Astrocyte (in vitro differentiated cells and primary cell): ENCODE results near the gene DISC1. TPM values are rescaled to one million over a fixed set of nuclear protein-coding genes. Genes with fewer than 3 reads are reported as not detected.

Experiments used
- DNase-seq: peaks from one replicate; pipeline ENCODE4 v3.0.0-alpha.2; 2010; ENCODE audit warnings: low read depth
- FAIRE-seq: peaks from 2 replicates; lab custom pipeline; 2011; peaks lifted over from hg19 to GRCh38; lab: Jason Lieb, UNC
- H2AFZ ChIP-seq: 2 replicates; pipeline ENCODE4 v1.6.0; 2012; ENCODE audit warnings: low read depth, low read length, inconsistent platforms
- H3K27ac ChIP-seq: 2 replicates; pipeline ENCODE4 v1.5.1; 2011; ENCODE audit warnings: low read depth, low read length, inconsistent platforms
- H3K27me3 ChIP-seq: 2 replicates; pipeline ENCODE4 v1.6.0; 2011; ENCODE audit warnings: low read length, inconsistent platforms; ENCODE audit not compliant: insufficient read depth
- H3K36me3 ChIP-seq: 2 replicates; pipeline ENCODE4 v1.5.1; 2011; ENCODE audit warnings: low read length, inconsistent platforms; ENCODE audit not compliant: insufficient read depth
- H3K4me1 ChIP-seq: 2 replicates; pipeline ENCODE4 v1.5.1; 2011; ENCODE audit warnings: low read length, inconsistent platforms; ENCODE audit not compliant: insufficient read depth
- H3K4me2 ChIP-seq: 2 replicates; pipeline ENCODE4 v1.6.0; 2012; ENCODE audit warnings: low read length, inconsistent platforms
- H3K4me3 ChIP-seq: 2 replicates; pipeline ENCODE4 v1.5.1; 2011; ENCODE audit warnings: low read depth, mild to moderate bottlenecking, low read length, inconsistent platforms; ENCODE audit not compliant: insufficient read depth
- H3K79me2 ChIP-seq: 2 replicates; pipeline ENCODE4 v1.6.0; 2012; ENCODE audit warnings: mild to moderate bottlenecking, low read length, inconsistent platforms; ENCODE audit not compliant: insufficient read depth
- H3K9ac ChIP-seq: 2 replicates; pipeline ENCODE4 v1.6.0; 2012; ENCODE audit warnings: mild to moderate bottlenecking, low read length, inconsistent platforms
- H3K9me3 ChIP-seq: 2 replicates; pipeline ENCODE4 v1.5.1; 2012; ENCODE audit warnings: low read depth, mild to moderate bottlenecking, low read length, inconsistent platforms; ENCODE audit not compliant: insufficient read depth
- H4K20me1 ChIP-seq: 2 replicates; pipeline ENCODE4 v1.6.0; 2012; ENCODE audit warnings: low read length, inconsistent platforms; ENCODE audit not compliant: insufficient read depth
- H3K27ac Mint-ChIP-seq: one replicate; pipeline ENCODE4 v1.8.0; 2021; ENCODE audit warnings: mild to moderate bottlenecking, mixed read lengths; ENCODE audit not compliant: unreplicated experiment
- H3K27me3 Mint-ChIP-seq: one replicate; pipeline ENCODE4 v1.8.0; 2021; ENCODE audit warnings: low read depth, mixed read lengths; ENCODE audit not compliant: unreplicated experiment
- H3K36me3 Mint-ChIP-seq: one replicate; pipeline ENCODE4 v1.8.0; 2021; ENCODE audit warnings: low read depth, mixed read lengths; ENCODE audit not compliant: unreplicated experiment
- H3K4me1 Mint-ChIP-seq: one replicate; pipeline ENCODE4 v1.8.0; 2021; ENCODE audit warnings: low read depth, mixed read lengths; ENCODE audit not compliant: unreplicated experiment
- H3K4me3 Mint-ChIP-seq: one replicate; pipeline ENCODE4 v1.8.0; 2021; ENCODE audit warnings: mild to moderate bottlenecking, moderate library complexity, mixed read lengths; ENCODE audit not compliant: unreplicated experiment
- H3K9me3 Mint-ChIP-seq: one replicate; pipeline ENCODE4 v1.8.0; 2021; ENCODE audit warnings: mild to moderate bottlenecking, mixed read lengths; ENCODE audit not compliant: unreplicated experiment
- EZH2 ChIP-seq: IDR thresholded peaks from 2 replicates; pipeline ENCODE4 v1.6.1; 2012; ENCODE audit warnings: mild to moderate bottlenecking, low read length, inconsistent platforms; ENCODE audit not compliant: insufficient read depth
- total RNA-seq: library from RNA; stranded (reverse); gene quantifications from 2 replicates; pipeline ENCODE4 v1.2.1, GENCODE V29; 2021
- TF ChIP-seq, protein P1 (sequence below): IDR thresholded peaks from 2 replicates; pipeline ENCODE4 v1.5.1; 2011; ENCODE audit warnings: low read depth, mild to moderate bottlenecking, inconsistent platforms, low read length, moderate library complexity; ENCODE audit not compliant: insufficient read depth

Gene DISC1
- total RNA-seq, 1 donor from 2014 or later, result 9.1 TPM

DNA sequence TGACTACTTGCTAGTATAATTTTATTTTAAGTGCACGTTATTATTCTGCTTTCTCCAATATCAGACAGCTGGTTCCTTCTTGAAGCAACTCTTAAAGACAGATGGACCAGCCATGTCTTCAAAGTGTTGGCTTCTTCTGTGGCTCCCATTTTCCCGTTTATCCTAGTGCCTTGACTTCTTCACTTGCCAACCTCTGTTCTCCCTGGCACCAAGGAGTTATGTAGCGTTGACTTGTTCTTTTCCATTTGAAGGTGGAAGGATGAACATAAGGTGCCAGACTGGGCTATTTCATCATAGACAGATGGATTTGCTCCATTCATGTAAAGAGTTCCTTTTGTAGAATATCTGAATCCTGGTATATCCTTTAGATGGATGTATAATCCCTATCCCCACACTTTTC, 260.6 kb downstream of the DISC1 start:
- Mint-ChIP-seq H3K36me3 (no peaks in the 10 kb centered on the region), H3K4me1 (peaks cover 13% of the 10 kb centered on the region), H3K27me3 (no peaks in the 10 kb centered on the region), H3K9me3 (no peaks in the 10 kb centered on the region), H3K4me3 (no peak overlapping the region), H3K27ac (no peak overlapping the region)
- H4K20me1 ChIP-seq, result no peaks in the 10 kb centered on the region
- no peaks in the 10 kb centered on the region for H3K9me3 ChIP-seq
- H3K79me2 ChIP-seq, result no peaks in the 10 kb centered on the region
- H2AFZ ChIP-seq, result no peak overlapping the region
- H3K9ac ChIP-seq, result no peak overlapping the region
- no peaks in the 10 kb centered on the region for H3K36me3 ChIP-seq
- DNase-seq (no peak), FAIRE-seq (no peak)
- peaks cover 14% of the 10 kb centered on the region for H3K4me1 ChIP-seq
- TF ChIP-seq, protein P1, sequence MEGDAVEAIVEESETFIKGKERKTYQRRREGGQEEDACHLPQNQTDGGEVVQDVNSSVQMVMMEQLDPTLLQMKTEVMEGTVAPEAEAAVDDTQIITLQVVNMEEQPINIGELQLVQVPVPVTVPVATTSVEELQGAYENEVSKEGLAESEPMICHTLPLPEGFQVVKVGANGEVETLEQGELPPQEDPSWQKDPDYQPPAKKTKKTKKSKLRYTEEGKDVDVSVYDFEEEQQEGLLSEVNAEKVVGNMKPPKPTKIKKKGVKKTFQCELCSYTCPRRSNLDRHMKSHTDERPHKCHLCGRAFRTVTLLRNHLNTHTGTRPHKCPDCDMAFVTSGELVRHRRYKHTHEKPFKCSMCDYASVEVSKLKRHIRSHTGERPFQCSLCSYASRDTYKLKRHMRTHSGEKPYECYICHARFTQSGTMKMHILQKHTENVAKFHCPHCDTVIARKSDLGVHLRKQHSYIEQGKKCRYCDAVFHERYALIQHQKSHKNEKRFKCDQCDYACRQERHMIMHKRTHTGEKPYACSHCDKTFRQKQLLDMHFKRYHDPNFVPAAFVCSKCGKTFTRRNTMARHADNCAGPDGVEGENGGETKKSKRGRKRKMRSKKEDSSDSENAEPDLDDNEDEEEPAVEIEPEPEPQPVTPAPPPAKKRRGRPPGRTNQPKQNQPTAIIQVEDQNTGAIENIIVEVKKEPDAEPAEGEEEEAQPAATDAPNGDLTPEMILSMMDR, result no peak
- TF ChIP-seq EZH2, result no peak
- no peaks in the 10 kb centered on the region for H3K27me3 ChIP-seq
- no peak overlapping the region for H3K4me2 ChIP-seq
- H3K27ac ChIP-seq, result no peak overlapping the region
- H3K4me3 ChIP-seq, result no peak overlapping the region

DNA sequence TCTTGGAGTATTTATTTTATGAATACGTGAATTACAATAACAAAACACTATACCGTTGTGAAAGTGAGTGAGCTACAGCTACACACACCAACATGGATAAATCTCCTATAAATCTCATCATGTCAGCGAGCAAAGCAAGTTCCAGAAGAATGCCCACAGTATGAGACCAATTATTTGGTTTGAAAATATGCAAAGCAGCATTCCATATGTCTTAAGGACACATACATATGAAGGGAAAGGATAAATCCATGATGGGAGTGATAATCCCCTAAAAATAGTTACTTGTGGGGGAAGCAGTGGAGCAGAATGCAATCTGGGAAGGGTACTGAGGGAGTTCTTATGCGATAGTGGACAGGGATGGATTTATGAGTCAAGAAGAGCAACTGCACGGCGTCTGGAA, 261.3 kb downstream of the DISC1 start:
- H3K9ac ChIP-seq, result no peak overlapping the region
- no peak for FAIRE-seq
- H3K79me2 ChIP-seq, result no peaks in the 10 kb centered on the region
- no peaks in the 10 kb centered on the region for H3K36me3 ChIP-seq
- H3K36me3 Mint-ChIP-seq, result no peaks in the 10 kb centered on the region
- no peaks in the 10 kb centered on the region for H3K9me3 ChIP-seq
- no peak overlapping the region for H3K4me3 ChIP-seq
- H3K4me1 ChIP-seq, result peaks cover 14% of the 10 kb centered on the region
- H3K27me3 ChIP-seq, result no peaks in the 10 kb centered on the region
- H4K20me1 ChIP-seq, result no peaks in the 10 kb centered on the region
- H2AFZ ChIP-seq, result no peak overlapping the region
- no peaks in the 10 kb centered on the region for H3K27me3 Mint-ChIP-seq
- no peak overlapping the region for H3K27ac ChIP-seq
- TF ChIP-seq EZH2, result no peak
- TF ChIP-seq, protein P1, result no peak
- DNase-seq, result no peak
- H3K4me3 Mint-ChIP-seq, result no peak overlapping the region
- H3K9me3 Mint-ChIP-seq, result no peaks in the 10 kb centered on the region
- H3K27ac Mint-ChIP-seq, result no peak overlapping the region
- H3K4me1 Mint-ChIP-seq, result peaks cover 13% of the 10 kb centered on the region
- H3K4me2 ChIP-seq, result no peak overlapping the region

DNA sequence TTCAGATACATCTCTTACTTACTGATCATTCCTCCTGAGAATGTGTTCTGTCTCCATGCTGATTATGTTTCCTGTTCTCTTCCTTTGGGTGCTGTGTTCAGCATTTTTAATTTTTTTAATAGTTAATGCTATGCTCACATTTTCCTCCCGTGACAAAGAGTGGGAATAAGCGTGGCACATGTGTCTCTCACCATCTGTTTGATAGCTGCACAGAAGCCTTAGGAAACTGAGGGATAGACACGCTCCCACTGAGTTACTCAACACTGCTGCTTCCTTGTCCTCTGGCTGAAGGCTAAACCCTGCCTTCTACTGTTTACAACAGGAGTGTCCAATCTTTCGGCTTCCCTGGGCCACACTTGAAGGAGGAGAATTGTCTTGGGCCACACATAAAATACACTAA, 264.2 kb downstream of the DISC1 start:
- no peaks in the 10 kb centered on the region for H4K20me1 ChIP-seq
- no peak overlapping the region for H3K4me2 ChIP-seq
- H3K27ac ChIP-seq, result no peak overlapping the region
- no peaks in the 10 kb centered on the region for H3K27me3 Mint-ChIP-seq
- H3K36me3 Mint-ChIP-seq, result no peaks in the 10 kb centered on the region
- H3K4me1 Mint-ChIP-seq, result peaks cover 5% of the 10 kb centered on the region
- TF ChIP-seq, protein P1, result no peak
- TF ChIP-seq EZH2, result no peak
- FAIRE-seq (no peak), DNase-seq (no peak)
- H3K4me1 ChIP-seq, result peaks cover 2% of the 10 kb centered on the region
- no peak overlapping the region for H3K9ac ChIP-seq
- H3K27me3 ChIP-seq, result no peaks in the 10 kb centered on the region
- no peaks in the 10 kb centered on the region for H3K79me2 ChIP-seq
- no peaks in the 10 kb centered on the region for H3K9me3 ChIP-seq
- H3K9me3 Mint-ChIP-seq, result no peaks in the 10 kb centered on the region
- H3K36me3 ChIP-seq, result no peaks in the 10 kb centered on the region
- H3K27ac Mint-ChIP-seq, result no peak overlapping the region
- H3K4me3 ChIP-seq, result no peak overlapping the region
- H3K4me3 Mint-ChIP-seq, result no peak overlapping the region
- H2AFZ ChIP-seq, result no peak overlapping the region
